Uterus (tissue), 2 donors: ENCODE data around the gene SHISAL2A.

ENCODE experiments used
- CTCF ChIP-seq, 4 experiments: fragments of 200-600 bp in 2 of 4; fragments of 450-650 bp in 2 of 4; sonication (generic) in 2 of 4; IDR thresholded peaks; one replicate each; pipeline ENCODE4 v1.5.1; 2016 to 2019; ENCODE audit warnings: antibody characterized with exemption in 4 of 4, mild to moderate bottlenecking in 2 of 4, moderate library complexity in 1 of 4
- POLR2A ChIP-seq, 2 donors: fragments of 450-650 bp; IDR thresholded peaks; one replicate each; pipeline ENCODE4 v1.6.1; 2016; ENCODE audit warnings: antibody characterized with exemption in 2 of 2, mild to moderate bottlenecking in 1 of 2, moderate library complexity in 1 of 2

- TF ChIP-seq CTCF (IDR thresholded peaks at IDR 0.05) (no peak), POLR2A (IDR thresholded peaks at IDR 0.05) (no peak)
Measured at GRCh38 chr1:52667984-52668383, 35.0 kb downstream of the SHISAL2A start.
